H9 (cell line): ENCODE data around the gene TFDP1. TPM values are rescaled to one million over a fixed set of nuclear protein-coding genes. Genes with fewer than 3 reads are reported as not detected.

Source experiments
- DNase-seq: peaks from one replicate; pipeline ENCODE4 v3.0.0-alpha.2; 2017
- H2AFZ ChIP-seq: one replicate; pipeline ENCODE4 v1.6.1; 2013; ENCODE audit warnings: mild to moderate bottlenecking, low read length, control low read depth, moderate library complexity
- H2AK5ac ChIP-seq: 2 replicates; pipeline ENCODE4 v1.6.1; 2013; ENCODE audit warnings: low read length, control low read depth, mixed read lengths; ENCODE audit not compliant: insufficient read length
- H2BK120ac ChIP-seq: one replicate; pipeline ENCODE4 v1.6.1; 2013; ENCODE audit warnings: low read depth, mild to moderate bottlenecking, low read length, control low read depth, inconsistent platforms; ENCODE audit not compliant: poor library complexity, severe bottlenecking
- H2BK12ac ChIP-seq: 2 replicates; pipeline ENCODE4 v1.6.1; 2013; ENCODE audit warnings: low read length, control low read depth, mixed read lengths, low read depth; ENCODE audit not compliant: insufficient read length
- H2BK15ac ChIP-seq: 2 replicates; pipeline ENCODE4 v1.6.1; 2013; ENCODE audit warnings: low read depth, low read length, control low read depth
- H2BK20ac ChIP-seq: one replicate; pipeline ENCODE4 v1.6.1; 2013; ENCODE audit warnings: low read depth, mild to moderate bottlenecking, low read length, control low read depth, inconsistent platforms; ENCODE audit not compliant: poor library complexity, severe bottlenecking
- H2BK5ac ChIP-seq: 2 replicates; pipeline ENCODE4 v1.6.1; 2013; ENCODE audit warnings: low read length, control low read depth, mixed read lengths; ENCODE audit not compliant: insufficient read length
- H3K14ac ChIP-seq: 2 replicates; pipeline ENCODE4 v1.6.1; 2013; ENCODE audit warnings: low read length, control low read depth; ENCODE audit not compliant: insufficient read depth
- H3K18ac ChIP-seq: 2 replicates; pipeline ENCODE4 v1.6.1; 2013; ENCODE audit warnings: low read depth, mild to moderate bottlenecking, mixed read lengths, low read length, control low read depth; ENCODE audit not compliant: insufficient read length
- H3K23ac ChIP-seq: 2 replicates; pipeline ENCODE4 v1.6.1; 2013; ENCODE audit warnings: low read length, control low read depth, mixed read lengths, low read depth; ENCODE audit not compliant: insufficient read length
- H3K23me2 ChIP-seq: 2 replicates; pipeline ENCODE4 v1.6.1; 2013; ENCODE audit warnings: low read depth, mild to moderate bottlenecking, mixed read lengths, low read length, control low read depth; ENCODE audit not compliant: insufficient read length, poor library complexity, severe bottlenecking
- H3K27ac ChIP-seq: 2 replicates; pipeline ENCODE4 v1.5.1; 2013; ENCODE audit warnings: low read length, control low read depth, mixed read lengths, low read depth; ENCODE audit not compliant: insufficient read length
- H3K27me3 ChIP-seq: 2 replicates; pipeline ENCODE4 v1.6.1; 2013; ENCODE audit warnings: low read length, control low read depth, inconsistent platforms; ENCODE audit not compliant: insufficient read depth
- H3K4ac ChIP-seq: 2 replicates; pipeline ENCODE4 v1.6.1; 2013; ENCODE audit warnings: low read depth, mild to moderate bottlenecking, control low read depth, inconsistent platforms, low read length, moderate library complexity
- H3K4me1 ChIP-seq: 2 replicates; pipeline ENCODE4 v1.6.1; 2013; ENCODE audit warnings: low read length, control low read depth, inconsistent platforms; ENCODE audit not compliant: insufficient read depth
- H3K4me2 ChIP-seq: 2 replicates; pipeline ENCODE4 v1.6.1; 2013; ENCODE audit warnings: low read length, control low read depth, mixed read lengths; ENCODE audit not compliant: insufficient read length, insufficient read depth
- H3K56ac ChIP-seq: 2 replicates; pipeline ENCODE4 v1.6.1; 2013; ENCODE audit warnings: low read depth, mild to moderate bottlenecking, mixed read lengths, low read length, control low read depth; ENCODE audit not compliant: insufficient read length
- H3K79me1 ChIP-seq: 2 replicates; pipeline ENCODE4 v1.6.1; 2013; ENCODE audit warnings: low read depth, mild to moderate bottlenecking, moderate library complexity, low read length, control low read depth, inconsistent platforms; ENCODE audit not compliant: insufficient read depth, poor library complexity, severe bottlenecking
- H3K79me2 ChIP-seq: 2 replicates; pipeline ENCODE4 v1.6.1; 2013; ENCODE audit warnings: low read length, control low read depth, inconsistent platforms; ENCODE audit not compliant: insufficient read depth
- H3K9ac ChIP-seq: 2 replicates; pipeline ENCODE4 v1.6.1; 2013; ENCODE audit warnings: low read length, control low read depth, mixed read lengths; ENCODE audit not compliant: insufficient read length; ENCODE audit errors: extremely low read depth
- H3K9me3 ChIP-seq: one replicate; pipeline ENCODE4 v1.6.1; 2013; ENCODE audit warnings: low read depth, low read length, inconsistent platforms; ENCODE audit not compliant: control insufficient read depth
- H3T11ph ChIP-seq: one replicate; pipeline ENCODE4 v1.6.1; 2013; ENCODE audit warnings: mild to moderate bottlenecking, low read length, control low read depth, inconsistent platforms
- H4K20me1 ChIP-seq: one replicate; pipeline ENCODE4 v1.6.1; 2013; ENCODE audit not compliant: control insufficient read depth, insufficient read length, insufficient read depth
- H4K5ac ChIP-seq: 2 replicates; pipeline ENCODE4 v1.6.1; 2013; ENCODE audit warnings: low read depth, mild to moderate bottlenecking, mixed read lengths, low read length, control low read depth; ENCODE audit not compliant: insufficient read length
- H4K8ac ChIP-seq: replicated peaks from 2 replicates; pipeline ENCODE4 v1.6.1; 2013; ENCODE audit warnings: low read length, control low read depth, mixed read lengths, low read depth; ENCODE audit not compliant: insufficient read length
- H4K91ac ChIP-seq: 2 replicates; pipeline ENCODE4 v1.6.1; 2013; ENCODE audit warnings: low read depth, mild to moderate bottlenecking, moderate library complexity, mixed read lengths, low read length, control low read depth; ENCODE audit not compliant: insufficient read length
- H3K27ac Mint-ChIP-seq, 3 experiments: 2 replicates in 2 of 3; 3 replicates in 1 of 3; pipeline ENCODE4 v1.8.0; 2020 to 2021; ENCODE audit warnings: mixed read lengths in 3 of 3, mild to moderate bottlenecking in 1 of 3, moderate library complexity in 1 of 3
- H3K27me3 Mint-ChIP-seq: 2 replicates; pipeline ENCODE4 v1.8.0; 2021; ENCODE audit warnings: low read depth, mild to moderate bottlenecking, moderate library complexity, mixed read lengths
- H3K36me3 Mint-ChIP-seq, 3 experiments: 2 replicates in 2 of 3; 3 replicates in 1 of 3; pipeline ENCODE4 v1.8.0; 2020 to 2021; ENCODE audit warnings: low read depth in 3 of 3, mixed read lengths in 3 of 3; ENCODE audit not compliant: insufficient read depth in 1 of 3
- H3K4me1 Mint-ChIP-seq, 2 experiments: 2 replicates each; pipeline ENCODE4 v1.8.0; 2020; ENCODE audit warnings: mixed read lengths in 2 of 2
- H3K4me3 Mint-ChIP-seq, 2 experiments: 2 replicates in 1 of 2; 3 replicates in 1 of 2; pipeline ENCODE4 v1.8.0; 2020 to 2021; ENCODE audit warnings: mild to moderate bottlenecking in 2 of 2, mixed read lengths in 2 of 2, moderate library complexity in 1 of 2
- H3K9me3 Mint-ChIP-seq, 2 experiments: 2 replicates in 1 of 2; 3 replicates in 1 of 2; pipeline ENCODE4 v1.8.0; 2020; ENCODE audit warnings: mild to moderate bottlenecking in 2 of 2, mixed read lengths in 2 of 2, moderate library complexity in 1 of 2
- WGBS: extraction: QIAGEN DNeasy Blood & Tissue Kit; methylation state at CpG from one replicate; pipeline ENCODE4 v1.1.7; 2013; ENCODE audit warnings: missing lambda C conversion rate, low lambda C conversion rate, mixed read lengths; ENCODE audit not compliant: insufficient read length; ENCODE audit errors: extremely low coverage; 5-methylcytosine and 5-hydroxymethylcytosine counted together
- total RNA-seq: library from RNA; stranded (reverse); gene quantifications from 2 replicates; pipeline ENCODE4 v1.2.1, GENCODE V29; 2021
- TF ChIP-seq, protein P1 (sequence below): fragments of 200-600 bp; sonication (generic); conservative IDR thresholded peaks from 3 replicates; pipeline ENCODE4 v1.8.0; 2021; ENCODE audit warnings: antibody characterized with exemption, mild to moderate bottlenecking

Gene TFDP1
- total RNA-seq, 1 experiment from 2014 or later, result 111 TPM

DNA sequence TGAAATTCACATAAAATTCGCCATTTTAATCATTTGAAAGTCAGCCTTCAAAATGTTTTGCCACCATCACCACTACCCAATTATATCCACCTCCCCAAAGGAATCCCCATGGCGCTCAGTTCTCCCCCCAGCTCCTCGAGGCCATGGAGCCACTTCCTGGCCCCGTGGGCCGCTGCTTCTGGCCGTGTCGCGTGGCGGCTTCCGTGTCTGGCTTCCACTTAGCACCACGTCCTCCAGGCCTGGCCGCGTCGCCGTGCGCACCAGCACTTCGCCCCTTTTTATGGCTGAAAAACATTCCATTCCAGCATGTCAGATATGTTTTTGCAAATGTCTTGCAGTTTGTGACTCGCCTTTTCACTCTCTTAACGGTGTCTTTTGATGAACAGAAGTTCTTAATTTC, 47.3 kb upstream of the TFDP1 start:
- Histone ChIP-seq H3K79me2 (0 out of 2 replicates have a peak, but pooled peaks cover 1% of the 10 kb centered on the region), H4K20me1 (peaks cover 2% of the 10 kb centered on the region), H4K91ac (no peak overlapping the region), H3K4ac (no peak overlapping the region), H3K56ac (no peak overlapping the region), H3K9me3 (no peaks in the 10 kb centered on the region), H3K23ac (no peak overlapping the region), H2BK12ac (no peak overlapping the region), H3K4me2 (no peak overlapping the region), H4K5ac (no peak overlapping the region), H2BK5ac (no peak overlapping the region), H3K23me2 (no peaks in the 10 kb centered on the region), H3K4me1 (no peaks in the 10 kb centered on the region), H2AK5ac (no peak overlapping the region), H3K79me1 (no peaks in the 10 kb centered on the region), H2BK20ac (no peak overlapping the region), H4K8ac (no peak overlapping the region), H3T11ph (no peak overlapping the region), H3K27ac (no peak overlapping the region), H2AFZ (no peak overlapping the region), H2BK120ac (no peak overlapping the region), H3K14ac (no peak overlapping the region; the same call in 1 of the 2 replicates), H2BK15ac (no peak overlapping the region), H3K9ac (no peak overlapping the region), H3K27me3 (no peaks in the 10 kb centered on the region), H3K18ac (no peak overlapping the region)
- peak overlapping the region in 1 of 3 experiments; percentile 28; a peak in 2 of 7 replicates for H3K27ac Mint-ChIP-seq
- H3K9me3 Mint-ChIP-seq, result no peaks in the 10 kb centered on the region
- H3K4me1 Mint-ChIP-seq, result no peaks in the 10 kb centered on the region
- H3K4me3 Mint-ChIP-seq, result no peak overlapping the region
- DNase-seq, result peak; percentile 14
- H3K36me3 Mint-ChIP-seq, result peaks cover 11 to 25% (median 22%) of the 10 kb centered on the region in 3 experiments; a peak in 6 of 7 replicates
- H3K27me3 Mint-ChIP-seq, result no peaks in the 10 kb centered on the region
- no CpG with 5 or more reads among the region's 19 CpGs for WGBS
- TF ChIP-seq, protein P1, sequence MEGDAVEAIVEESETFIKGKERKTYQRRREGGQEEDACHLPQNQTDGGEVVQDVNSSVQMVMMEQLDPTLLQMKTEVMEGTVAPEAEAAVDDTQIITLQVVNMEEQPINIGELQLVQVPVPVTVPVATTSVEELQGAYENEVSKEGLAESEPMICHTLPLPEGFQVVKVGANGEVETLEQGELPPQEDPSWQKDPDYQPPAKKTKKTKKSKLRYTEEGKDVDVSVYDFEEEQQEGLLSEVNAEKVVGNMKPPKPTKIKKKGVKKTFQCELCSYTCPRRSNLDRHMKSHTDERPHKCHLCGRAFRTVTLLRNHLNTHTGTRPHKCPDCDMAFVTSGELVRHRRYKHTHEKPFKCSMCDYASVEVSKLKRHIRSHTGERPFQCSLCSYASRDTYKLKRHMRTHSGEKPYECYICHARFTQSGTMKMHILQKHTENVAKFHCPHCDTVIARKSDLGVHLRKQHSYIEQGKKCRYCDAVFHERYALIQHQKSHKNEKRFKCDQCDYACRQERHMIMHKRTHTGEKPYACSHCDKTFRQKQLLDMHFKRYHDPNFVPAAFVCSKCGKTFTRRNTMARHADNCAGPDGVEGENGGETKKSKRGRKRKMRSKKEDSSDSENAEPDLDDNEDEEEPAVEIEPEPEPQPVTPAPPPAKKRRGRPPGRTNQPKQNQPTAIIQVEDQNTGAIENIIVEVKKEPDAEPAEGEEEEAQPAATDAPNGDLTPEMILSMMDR, result no peak
